Measurements from ENCODE around the gene SH3PXD2A.
"Not testable (repeated sequence)": the region's sequence is repeated elsewhere in the genome, so short reads cannot be mapped to it uniquely, and the experiment has no call there.

SH3PXD2A gene

DNA sequence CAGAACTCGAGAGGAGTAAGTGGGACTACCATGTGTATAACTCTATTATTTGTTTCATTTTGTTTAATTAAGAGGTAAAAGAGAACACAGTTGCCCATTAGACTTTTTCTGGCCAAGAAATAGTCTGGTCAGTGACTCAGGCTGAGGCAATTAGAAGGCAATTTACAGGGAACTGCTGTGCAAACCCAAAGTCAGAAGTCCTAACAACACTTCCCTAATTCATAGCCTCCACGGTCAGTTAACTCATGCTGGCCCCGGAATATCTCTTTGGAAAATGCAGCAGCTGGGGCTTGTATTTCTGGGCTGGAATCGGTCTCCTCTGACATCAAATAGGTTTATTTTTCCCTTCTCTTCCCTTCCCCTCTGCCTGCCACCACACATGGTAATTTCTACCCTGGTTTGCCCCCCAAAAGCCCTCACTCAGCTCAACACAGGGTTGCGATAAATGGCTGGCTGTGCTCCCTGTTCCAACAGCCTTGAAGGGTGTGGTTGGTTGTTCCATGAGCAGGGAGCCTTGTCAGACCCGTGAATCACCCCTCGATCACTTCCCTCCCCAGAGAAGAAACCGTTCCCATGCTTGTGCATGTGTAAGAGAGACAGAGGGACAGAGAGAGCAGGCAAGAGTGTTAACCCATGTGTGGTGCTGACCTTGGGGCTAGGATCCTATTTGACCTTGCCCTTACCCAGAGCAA is 5.3 kb downstream of the SH3PXD2A start:
- DNase-seq (ENCODE audit: low read depth in 2 of 2): no peak

- no peak for DNase-seq (ENCODE audit: low read depth in 2 of 2)
Observed at GRCh38 chr10:103849212-103849877, 6.0 kb downstream of the SH3PXD2A start.

DNA sequence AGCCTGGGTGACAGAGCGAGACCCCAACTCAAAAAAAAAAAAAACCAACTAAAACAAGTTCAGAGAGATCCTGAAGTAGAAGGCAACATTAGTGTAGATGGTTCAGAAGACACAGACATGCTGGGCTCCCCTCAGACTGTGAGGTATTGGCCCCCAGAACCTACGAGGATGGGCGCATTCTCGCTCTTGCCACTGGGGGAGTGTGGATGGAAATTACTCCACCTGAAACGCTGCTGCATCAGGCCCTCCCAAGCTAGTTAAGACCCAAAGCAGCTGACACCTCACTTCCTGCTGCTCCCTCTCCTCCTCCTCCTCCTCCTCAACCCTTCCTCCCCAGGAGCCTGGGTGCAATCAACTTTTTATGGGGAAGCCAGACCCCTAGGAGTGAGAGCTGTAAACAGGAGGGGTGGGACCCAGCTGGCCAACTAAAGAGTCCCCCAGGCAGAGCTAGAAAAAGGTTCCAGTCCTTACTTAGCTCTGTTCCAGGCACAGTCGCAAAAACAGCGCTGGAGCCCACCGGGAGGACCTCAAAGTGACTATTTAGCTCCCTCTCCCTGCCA is 7.4 kb downstream of the SH3PXD2A start:
- no peak for DNase-seq (ENCODE audit: low read depth in 2 of 2)

GRCh38 chr10:103847346-103847745 is 8.0 kb downstream of the SH3PXD2A start:
- no peak for DNase-seq (ENCODE audit: low read depth in 2 of 2)

DNA sequence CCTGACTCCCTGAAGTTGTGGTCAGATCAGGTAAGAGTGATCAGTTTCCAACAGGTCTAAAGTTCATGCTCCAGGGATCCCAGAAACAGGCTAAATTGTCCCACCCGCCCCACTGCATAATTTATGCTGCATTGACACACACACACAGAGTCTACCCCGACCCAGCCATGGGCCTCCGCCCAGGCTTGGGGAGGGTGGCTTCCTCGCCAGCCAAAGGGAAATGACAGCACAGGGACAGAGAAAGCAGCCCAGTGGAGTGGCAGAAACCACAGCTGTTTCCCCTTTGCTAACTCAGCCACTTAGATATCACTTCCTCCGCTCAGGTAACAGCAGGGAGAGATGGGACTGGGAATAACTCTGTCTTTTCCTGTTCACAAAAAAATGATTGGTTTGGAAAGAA is 9.4 kb downstream of the SH3PXD2A start:
- no peak for DNase-seq (ENCODE audit: low read depth in 2 of 2)

- DNase-seq (ENCODE audit: low read depth in 2 of 2): not testable (repeated sequence)
Observed at GRCh38 chr10:103845346-103845745, 10.0 kb downstream of the SH3PXD2A start.

DNA sequence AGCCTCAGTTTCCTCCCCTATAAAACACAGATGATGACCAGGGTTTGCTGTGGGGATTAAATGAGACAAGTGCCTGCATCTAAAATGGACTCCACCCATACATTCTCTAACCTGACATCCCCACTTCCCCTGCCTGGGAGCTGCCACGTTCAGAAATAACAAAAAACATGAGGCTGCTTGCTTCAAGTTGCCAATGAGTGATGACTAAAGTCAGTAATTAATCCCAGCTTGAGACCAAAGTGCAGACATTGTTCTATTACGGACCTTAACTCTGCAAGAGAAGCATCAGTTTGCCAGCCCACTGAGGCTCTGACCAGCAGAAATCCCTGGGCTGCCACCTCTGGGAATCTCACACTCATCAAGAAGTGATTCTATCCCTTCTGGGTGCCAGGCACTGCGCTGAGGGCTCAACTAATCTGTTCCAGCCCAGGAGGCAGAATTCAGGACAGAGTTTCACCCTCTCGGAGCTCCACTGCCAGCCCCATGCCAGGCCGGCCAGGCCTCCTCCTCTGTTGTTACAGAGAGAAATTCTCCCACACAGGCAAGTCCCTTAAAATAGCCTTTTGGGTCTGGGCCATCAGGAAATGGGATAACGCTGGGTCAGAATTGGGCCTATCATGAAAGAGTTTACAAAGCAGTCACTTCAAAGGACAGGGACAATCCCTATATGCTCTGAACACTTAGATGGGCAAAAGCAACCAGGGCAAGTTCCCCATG is 11.4 kb downstream of the SH3PXD2A start:
- no peak for DNase-seq (ENCODE audit: low read depth in 2 of 2)

DNA sequence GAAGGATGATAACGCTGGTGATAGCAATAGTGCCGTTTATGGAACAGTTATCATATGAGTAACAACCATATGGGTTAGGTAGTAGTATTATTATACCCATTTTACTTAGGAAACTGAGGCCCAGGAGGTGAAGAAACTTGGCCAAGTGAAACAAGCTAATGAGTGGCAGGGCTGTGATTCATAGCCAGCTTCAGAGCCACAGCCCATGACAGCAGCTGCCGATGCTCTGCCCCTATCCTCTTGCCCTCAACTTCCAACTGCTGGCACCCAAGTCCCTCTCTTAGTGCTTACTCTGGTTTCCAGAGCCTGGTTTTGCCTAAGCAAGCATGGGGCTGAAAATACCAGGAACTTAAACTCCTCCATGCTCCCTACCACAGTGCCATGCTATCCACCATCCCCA is 12.3 kb downstream of the SH3PXD2A start:
- no peak for DNase-seq (ENCODE audit: low read depth in 2 of 2)

DNA sequence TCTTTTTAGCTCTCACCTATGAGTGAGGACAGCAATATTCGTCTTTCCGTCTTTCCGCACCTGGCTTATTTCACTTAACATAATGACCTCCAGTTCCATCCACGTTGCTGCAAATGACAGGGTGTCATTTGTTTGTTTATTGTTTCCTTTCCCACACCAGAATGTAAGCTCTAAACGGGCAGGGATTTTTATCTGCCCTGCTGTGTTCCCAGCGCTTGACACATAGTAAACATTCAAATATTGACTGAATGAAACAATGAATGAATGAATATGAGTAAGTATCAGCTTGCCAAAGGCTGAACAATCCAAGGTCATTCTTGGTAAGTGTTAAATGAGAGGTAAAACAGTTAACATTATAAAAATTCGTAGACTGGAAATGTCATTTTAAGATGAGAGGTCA is 12.8 kb downstream of the SH3PXD2A start:
- no peak for DNase-seq (ENCODE audit: low read depth in 2 of 2)

- no peak for DNase-seq (ENCODE audit: low read depth in 2 of 2)
Observed at GRCh38 chr10:103841519-103841918, 13.9 kb downstream of the SH3PXD2A start.

- DNase-seq (ENCODE audit: low read depth in 2 of 2): no peak
Observed at GRCh38 chr10:103840740-103841070, 14.7 kb downstream of the SH3PXD2A start.

DNA sequence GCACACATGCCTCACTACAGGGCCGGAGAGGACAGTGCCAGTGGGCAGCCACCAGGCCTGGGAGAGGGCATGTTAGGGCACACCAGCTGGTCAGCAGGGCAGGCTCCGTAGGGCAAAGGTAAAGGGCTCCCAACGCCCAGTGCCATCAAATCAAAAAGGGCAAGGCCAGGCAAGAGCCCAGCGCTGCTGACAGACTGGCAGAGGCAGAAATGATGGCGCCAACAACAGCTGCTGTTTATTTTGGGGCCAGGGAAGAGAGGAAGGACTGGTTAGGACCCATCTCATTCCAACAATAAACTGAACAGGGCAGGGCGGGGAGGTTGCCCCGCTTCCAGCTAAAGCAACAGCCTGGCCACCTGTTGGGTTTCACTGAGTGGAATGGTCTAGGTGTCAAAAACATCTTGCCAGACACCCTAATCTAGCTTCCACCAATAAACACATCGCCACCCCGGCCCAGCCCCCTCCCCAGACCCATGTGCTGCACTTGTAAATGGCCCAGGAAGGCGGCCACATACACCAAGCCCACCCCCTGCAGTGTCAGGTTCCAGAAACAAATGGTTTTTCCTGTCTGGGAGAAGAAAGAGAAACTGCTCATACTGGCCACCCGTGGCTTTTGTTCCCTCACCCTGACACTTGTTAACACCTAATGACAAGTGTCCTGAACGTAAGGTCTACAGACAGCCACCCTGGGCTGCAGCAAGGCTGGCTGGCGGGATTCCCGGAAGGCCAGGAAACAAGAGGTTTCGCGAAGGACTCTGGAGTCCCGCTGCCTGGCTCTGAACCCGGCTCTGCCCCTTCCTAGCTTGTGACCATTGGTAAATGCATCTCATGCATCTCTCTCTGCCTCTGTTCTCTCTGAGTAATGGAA is 15.3 kb downstream of the SH3PXD2A start:
- no peak for DNase-seq (ENCODE audit: low read depth in 2 of 2)

DNA sequence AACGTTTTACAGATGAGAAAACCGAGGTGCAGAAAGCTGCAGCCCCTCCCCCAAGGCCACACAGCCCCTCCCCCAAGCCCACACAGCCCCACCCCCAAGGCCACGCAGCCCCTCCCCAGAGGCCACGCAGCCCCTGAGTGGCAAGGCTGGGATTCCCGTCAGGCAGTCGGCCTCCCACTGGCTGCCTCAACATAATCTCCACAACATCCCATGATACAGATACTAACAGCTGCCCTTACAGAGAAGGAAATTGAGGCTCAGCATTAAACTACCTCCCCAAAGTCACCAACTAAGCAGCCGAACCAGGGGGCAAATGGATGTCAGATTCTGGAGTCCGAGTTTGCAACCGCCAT is 15.9 kb downstream of the SH3PXD2A start:
- no peak for DNase-seq (ENCODE audit: low read depth in 2 of 2)

GRCh38 chr10:103838862-103839518 is 16.4 kb downstream of the SH3PXD2A start:
- no peak for DNase-seq (ENCODE audit: low read depth in 2 of 2)

- DNase-seq (ENCODE audit: low read depth in 2 of 2): no peak
Observed at GRCh38 chr10:103838070-103838395, 17.3 kb downstream of the SH3PXD2A start.

DNA sequence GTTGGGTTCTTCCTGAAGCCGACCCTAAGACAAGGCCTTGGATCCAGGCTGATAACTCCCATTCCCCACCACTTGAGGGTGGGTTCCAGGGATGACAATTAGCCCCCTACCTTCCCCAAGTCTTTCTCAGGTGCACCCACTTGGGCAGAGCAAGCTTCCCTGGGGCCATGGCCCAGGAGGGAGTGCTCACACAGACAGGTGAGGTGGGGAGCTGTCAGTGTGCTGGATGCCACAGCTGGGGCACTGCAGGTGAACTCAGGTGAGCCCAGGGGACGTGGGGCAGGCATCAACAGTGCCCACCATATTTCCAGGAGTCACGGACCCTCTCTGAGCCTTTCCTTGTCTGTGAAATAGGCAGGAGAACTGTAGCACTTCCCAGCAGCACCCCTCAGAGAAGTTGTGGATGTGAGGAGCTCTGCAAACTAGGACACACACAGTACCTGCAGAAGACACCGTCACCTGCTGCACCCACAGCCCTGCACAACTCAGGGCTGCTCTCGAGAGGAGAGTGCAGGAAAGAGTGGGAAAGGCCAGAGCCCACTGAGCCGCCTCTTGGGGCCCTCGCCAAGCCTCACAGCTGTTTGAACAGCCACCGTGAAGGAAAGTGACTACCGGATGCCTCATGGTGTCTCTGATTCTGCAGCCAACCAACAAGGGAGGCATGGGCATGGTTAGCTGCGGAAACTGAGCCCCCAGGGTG is 17.9 kb downstream of the SH3PXD2A start:
- no peak for DNase-seq (ENCODE audit: low read depth in 2 of 2)

- DNase-seq (ENCODE audit: low read depth in 2 of 2): no peak
Observed at GRCh38 chr10:103836861-103837260, 18.5 kb downstream of the SH3PXD2A start.

DNA sequence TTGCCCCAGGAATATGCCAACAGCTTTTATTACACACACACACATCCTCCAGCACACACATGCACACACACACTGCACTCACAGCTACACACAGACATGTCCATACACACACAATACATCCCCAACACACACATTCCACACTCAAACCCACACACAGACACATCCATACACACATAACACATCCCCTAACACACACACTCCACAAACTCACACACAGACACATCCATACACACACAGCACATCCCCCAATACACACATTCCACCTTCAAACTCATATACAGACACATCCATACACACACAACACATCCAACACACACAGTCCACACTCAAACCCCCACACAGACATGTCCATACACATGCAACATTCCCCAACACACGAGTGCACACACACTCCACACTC is 19.1 kb downstream of the SH3PXD2A start:
- DNase-seq (ENCODE audit: low read depth in 2 of 2): no peak

- no peak for DNase-seq (ENCODE audit: low read depth in 2 of 2)
Observed at GRCh38 chr10:103835096-103836050, 20.0 kb downstream of the SH3PXD2A start.
